Right cardiac atrium (tissue), 5 donors: ENCODE results near the gene CTNNA3. TPM values are rescaled to one million over a fixed set of nuclear protein-coding genes. Genes with fewer than 3 reads are reported as not detected.
"Not testable (repeated sequence)": the region's sequence is repeated elsewhere in the genome, so short reads cannot be mapped to it uniquely, and the experiment has no call there.

Experiments
- ATAC-seq, 2 donors: fragments of 200-7000 bp; cut with Tn5 transposase; one replicate each; pipeline versions ENCODE4 v1.8.0 to v1.9.1; 2020; ENCODE audit warnings: moderate library complexity in 2 of 2, mild to moderate bottlenecking in 1 of 2
- DNase-seq, 3 donors: peaks; one replicate each; pipeline ENCODE4 v3.0.0-alpha.2; 2020
- H3K27ac ChIP-seq: one replicate; pipeline ENCODE4 v1.5.1; 2013; ENCODE audit warnings: mild to moderate bottlenecking, low read length, control low read depth, moderate library complexity
- H3K27me3 ChIP-seq: one replicate; pipeline ENCODE4 v1.6.1; 2013; ENCODE audit not compliant: control insufficient read depth, insufficient read depth
- H3K4me1 ChIP-seq: one replicate; pipeline ENCODE4 v1.6.1; 2013; ENCODE audit warnings: low read length; ENCODE audit not compliant: control insufficient read depth, insufficient read depth
- H3K4me3 ChIP-seq: one replicate; pipeline ENCODE4 v1.5.1; 2013; ENCODE audit warnings: low read length, control low read depth
- H3K9me3 ChIP-seq: one replicate; pipeline ENCODE4 v1.6.1; 2013; ENCODE audit warnings: low read length; ENCODE audit not compliant: control insufficient read depth
- WGBS: extraction: QIAGEN DNeasy Blood & Tissue Kit; methylation state at CpG from one replicate; pipeline ENCODE4 v1.1.7; 2013; 5-methylcytosine and 5-hydroxymethylcytosine counted together
- intact Hi-C, 4 donors: fragments of 100-400 bp; cut with DNase I; formaldehyde crosslinking; loops; one replicate each; pipeline versions ENCODE4 v1.11.0 to v1.14.0; 2022 to 2023
- long read RNA-seq, 4 donors: library from polyadenylated mRNA; unstranded; transcript quantifications; one replicate each; pipeline ENCODE4 v2.0.0, GENCODE V29; 2020 to 2021
- polyA plus RNA-seq: library from polyadenylated mRNA; stranded (reverse); fragments of 200-250 nt; gene quantifications from one replicate; pipeline ENCODE4 v1.2.3, GENCODE V29; 2013
- total RNA-seq, 4 donors: library from RNA; stranded (reverse); fragmentation: NEBNext Ultra II Directional; extraction: Animal tissue kit (Norgen Biotek cat#: 25700); gene quantifications; one replicate each; pipeline ENCODE4 v1.2.1, GENCODE V29; 2021
- donor health status: healthy with polysubstance abuse.
- donor health status: DM: no; HTN: yes; CAD: no.
- donor health status: DM: no; HTN: no; CAD: no.
- donor health status: DM: no; HTN: yes; CAD: no; lungs with severe emphysema.
- donor health status: DM: yes; HTN: yes; CAD: no.

CTNNA3 gene
- total RNA-seq (10 to 100 TPM; 58.4 to 81.7 (median 70.0) TPM), polyA plus RNA-seq (4.5 TPM)
- long read RNA-seq, donor 1, partial matches to known transcripts: 4 of 12 reads
- long read RNA-seq, donor 1, other reads (novel, unspliced or antisense): 8 of 12 reads
- long read RNA-seq, donor 2, partial matches to known transcripts: 0 of 3 reads
- long read RNA-seq, donor 2, other reads (novel, unspliced or antisense): 3 of 3 reads
- long read RNA-seq, donor 3, partial matches to known transcripts: 1 of 14 reads
- long read RNA-seq, donor 3, other reads (novel, unspliced or antisense): 13 of 14 reads
- long read RNA-seq, donor 4, partial matches to known transcripts: 1 of 3 reads
- long read RNA-seq, donor 4, other reads (novel, unspliced or antisense): 2 of 3 reads

DNA sequence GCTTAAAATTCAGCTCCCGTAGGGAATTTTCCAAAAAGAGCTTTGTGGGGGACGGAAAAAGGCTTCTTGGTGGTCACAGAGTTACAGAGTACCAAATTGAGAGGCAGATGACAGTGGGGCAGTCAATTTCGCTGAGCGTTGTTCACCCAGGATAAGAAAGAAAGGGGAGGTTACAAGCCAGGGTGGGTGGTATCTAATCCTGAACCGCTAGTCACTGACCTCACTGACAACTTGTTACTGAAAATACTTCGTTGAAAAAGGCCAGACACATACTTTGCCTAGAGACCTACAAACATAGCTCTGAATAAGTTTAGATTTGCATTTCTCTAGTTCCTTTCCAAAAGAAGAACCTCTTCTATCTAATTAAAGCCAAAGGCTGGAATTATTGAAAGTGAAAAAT lies at the start of gene CTNNA3:
TSS of gene CTNNA3 (minus strand) at position 167 of the 400 bp plus-strand sequence.
- peak within 1 kb of the TSS; percentile 35 for H3K4me3 ChIP-seq
- H3K27ac ChIP-seq: peak within 1 kb of the TSS; percentile 85
- intact Hi-C loops: loop anchor here in 3 of 4 donors (5.0 to 10.0 kb wide), 3 partner anchors 66 to 89 kb away; no protein-coding TSS in a partner anchor
- ATAC-seq: peak; percentile 71 to 81
- 13% methylated on average over 6 of the region's 6 CpGs for WGBS
- H3K9me3 ChIP-seq: no peaks in the 10 kb centered on the region
- no peaks in the 10 kb centered on the region for H3K4me1 ChIP-seq
- H3K27me3 ChIP-seq: no peaks in the 10 kb centered on the region
- DNase-seq: no peak

DNA sequence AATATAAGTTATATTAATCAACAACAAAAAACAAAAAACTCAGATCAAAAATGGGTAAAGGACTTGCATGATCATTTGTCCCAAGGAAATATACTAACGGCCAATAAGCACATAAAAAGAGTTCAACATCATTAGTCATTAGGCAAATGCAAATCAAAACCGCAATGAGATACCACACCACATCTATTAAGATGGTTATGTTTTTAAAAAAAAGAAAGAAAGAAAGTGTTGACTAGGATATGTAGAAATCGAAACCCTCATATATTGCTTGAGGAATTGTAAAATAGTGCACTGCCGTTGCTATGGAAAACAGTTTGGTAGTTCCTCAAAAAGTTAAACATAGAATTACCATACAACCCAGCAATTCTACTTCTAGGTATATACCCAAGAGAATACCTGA lies 39.4 kb upstream of the CTNNA3 start:
- intact Hi-C loops: no loop called here
- Histone ChIP-seq H3K27ac (no peak overlapping the region), H3K4me1 (no peaks in the 10 kb centered on the region), H3K9me3 (no peaks in the 10 kb centered on the region), H3K4me3 (no peak overlapping the region), H3K27me3 (no peaks in the 10 kb centered on the region)
- no peak for ATAC-seq
- DNase-seq: no peak
- WGBS: 90% methylated on average over 4 of the region's 4 CpGs

DNA sequence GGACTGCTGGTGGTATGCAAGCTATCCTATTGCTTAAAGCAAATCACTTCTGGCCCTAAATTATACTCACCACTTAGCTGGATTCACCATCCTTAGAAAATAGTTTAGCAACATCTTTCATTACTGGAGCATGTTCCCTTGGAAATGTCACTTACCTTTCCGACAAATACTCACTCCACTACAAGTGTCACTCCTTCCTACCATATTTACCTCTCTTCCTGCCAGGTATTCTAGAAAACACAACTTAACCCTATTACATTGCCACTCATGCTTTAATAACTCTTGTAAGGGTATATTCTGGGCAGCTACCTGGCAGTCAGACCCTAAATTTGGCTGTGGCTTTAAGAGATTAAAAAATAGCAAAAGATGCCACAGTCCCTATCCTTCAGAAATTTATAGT lies 37.5 kb upstream of the CTNNA3 start:
- H3K9me3 ChIP-seq: no peaks in the 10 kb centered on the region
- no peak overlapping the region for H3K4me3 ChIP-seq
- intact Hi-C loops: no loop called here
- no peak overlapping the region for H3K27ac ChIP-seq
- no peak for DNase-seq
- no peaks in the 10 kb centered on the region for H3K27me3 ChIP-seq
- ATAC-seq: no peak
- WGBS: 99% methylated on average over 1 of the region's 1 CpG
- no peaks in the 10 kb centered on the region for H3K4me1 ChIP-seq

- no peaks in the 10 kb centered on the region for H3K9me3 ChIP-seq
- intact Hi-C loops: no loop called here
- 83% methylated on average over 2 of the region's 2 CpGs for WGBS
- no peak overlapping the region for H3K27ac ChIP-seq
- H3K27me3 ChIP-seq: no peaks in the 10 kb centered on the region
- no peak overlapping the region for H3K4me3 ChIP-seq
- ATAC-seq: no peak
- DNase-seq: no peak
- H3K4me1 ChIP-seq: no peaks in the 10 kb centered on the region
Measured at GRCh38 chr10:67725567-67725966, 29.6 kb upstream of the CTNNA3 start.

DNA sequence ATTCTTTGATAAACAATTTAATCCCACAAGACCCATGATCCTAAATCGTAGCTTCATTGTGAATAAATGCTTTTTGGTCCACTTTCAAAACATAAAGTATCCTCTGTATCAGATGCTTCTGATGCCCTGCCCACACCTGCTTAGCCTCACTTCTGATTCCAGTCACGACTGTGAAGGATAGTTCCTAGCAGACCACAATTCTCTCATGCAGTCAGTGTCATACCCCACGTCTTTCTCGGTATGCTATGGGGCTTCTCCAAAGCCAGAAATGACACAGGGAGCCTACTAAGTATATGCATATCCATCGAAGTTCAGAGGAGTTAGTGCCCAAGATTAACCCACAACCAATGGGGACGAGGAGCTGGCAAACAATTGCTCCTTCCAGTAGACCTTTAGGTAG lies 27.6 kb upstream of the CTNNA3 start:
- Histone ChIP-seq H3K4me3 (no peak overlapping the region), H3K27ac (no peak overlapping the region), H3K9me3 (no peaks in the 10 kb centered on the region), H3K4me1 (no peaks in the 10 kb centered on the region), H3K27me3 (no peaks in the 10 kb centered on the region)
- WGBS: 89% methylated on average over 6 of the region's 6 CpGs
- ATAC-seq: no peak
- DNase-seq: no peak
- intact Hi-C loops: no loop called here

- Histone ChIP-seq H3K27ac (no peak overlapping the region), H3K27me3 (no peaks in the 10 kb centered on the region), H3K4me1 (no peaks in the 10 kb centered on the region), H3K4me3 (no peak overlapping the region), H3K9me3 (no peaks in the 10 kb centered on the region)
- DNase-seq: no peak
- ATAC-seq: no peak
- intact Hi-C loops: no loop called here
Measured at GRCh38 chr10:67722113-67722512, 26.1 kb upstream of the CTNNA3 start.

- H3K27me3 ChIP-seq, H3K27ac ChIP-seq, DNase-seq, H3K4me3 ChIP-seq, intact Hi-C loops, ATAC-seq, H3K9me3 ChIP-seq, H3K4me1 ChIP-seq: not testable (repeated sequence)
- whole genome bisulfite sequencing: 94% methylated on average over 4 of the region's 4 CpGs
Measured at GRCh38 chr10:67716455-67716854, 20.5 kb upstream of the CTNNA3 start.

DNA sequence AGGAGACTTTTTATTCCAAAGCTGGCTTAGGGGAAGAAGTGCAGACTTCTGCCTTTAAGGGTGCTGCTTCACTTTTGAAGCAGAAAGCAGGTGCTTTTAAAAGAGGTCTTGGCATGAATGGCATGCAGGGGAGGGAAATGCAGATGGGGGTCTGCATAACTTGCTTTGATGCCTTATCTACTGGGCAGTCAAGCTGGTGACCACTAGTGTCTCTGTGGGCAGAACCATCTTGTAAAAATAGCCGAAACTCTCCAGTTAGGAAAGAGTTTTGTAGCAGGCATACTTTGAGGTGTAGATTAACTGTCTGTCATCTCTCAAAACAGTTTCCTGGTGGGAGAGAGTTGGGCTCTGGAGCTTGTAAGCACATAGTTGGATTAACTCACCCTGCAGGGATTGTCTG lies 9.9 kb upstream of the CTNNA3 start:
- no peaks in the 10 kb centered on the region for H3K4me1 ChIP-seq
- H3K9me3 ChIP-seq: no peaks in the 10 kb centered on the region
- intact Hi-C loops: no loop called here
- DNase-seq: no peak
- ATAC-seq: no peak
- no peak overlapping the region for H3K27ac ChIP-seq
- H3K27me3 ChIP-seq: no peaks in the 10 kb centered on the region
- WGBS: 57% methylated on average over 1 of the region's 1 CpG
- no peak overlapping the region for H3K4me3 ChIP-seq

DNA sequence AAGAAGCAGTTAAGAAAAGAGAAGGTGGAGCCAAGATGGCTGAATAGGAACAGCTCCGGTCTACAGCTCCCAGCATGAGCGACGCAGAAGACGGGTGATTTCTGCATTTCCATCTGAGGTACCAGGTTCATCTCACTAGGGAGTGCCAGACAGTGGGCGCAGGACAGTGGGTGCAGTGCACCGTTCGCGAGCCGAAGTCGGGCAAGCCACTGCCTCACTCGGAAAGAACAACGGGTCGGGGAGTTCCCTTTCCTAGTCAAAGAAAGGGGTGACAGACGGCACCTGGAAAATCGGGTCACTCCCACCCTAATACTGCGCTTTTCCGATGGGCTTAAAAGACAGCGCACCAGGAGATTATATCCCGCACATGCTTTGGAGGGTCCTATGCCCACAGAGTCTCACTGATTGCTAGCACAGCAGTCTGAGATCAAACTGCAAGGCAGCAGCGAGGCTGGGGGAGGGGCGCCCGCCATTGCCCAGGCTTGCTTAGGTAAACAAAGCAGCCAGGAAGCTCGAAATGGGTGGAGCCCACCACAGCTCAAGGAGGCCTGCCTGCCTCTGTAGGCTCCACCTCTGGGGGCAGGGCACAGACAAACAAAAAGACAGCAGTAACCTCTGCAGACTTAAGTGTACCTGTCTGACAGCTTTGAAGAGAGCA lies 3.7 kb upstream of the CTNNA3 start:
- H3K4me1 ChIP-seq, H3K27ac ChIP-seq, H3K9me3 ChIP-seq, ATAC-seq, DNase-seq, H3K27me3 ChIP-seq, H3K4me3 ChIP-seq: not testable (repeated sequence)
- WGBS: 95% methylated on average over 20 of the region's 23 CpGs
- intact Hi-C loops: loop anchor here in 3 of 4 donors (5.0 to 10.0 kb wide), 3 partner anchors 63 to 85 kb away; no protein-coding TSS in a partner anchor

- WGBS: 50% methylated on average over 4 of the region's 4 CpGs
- no peak for ATAC-seq
- no peaks in the 10 kb centered on the region for H3K27me3 ChIP-seq
- H3K9me3 ChIP-seq: no peaks in the 10 kb centered on the region
- intact Hi-C loops: loop anchor here in 3 of 4 donors (5.0 to 10.0 kb wide), 3 partner anchors 64 to 87 kb away; no protein-coding TSS in a partner anchor
- H3K4me3 ChIP-seq: no peak overlapping the region
- no peaks in the 10 kb centered on the region for H3K4me1 ChIP-seq
- DNase-seq: no peak
- no peak overlapping the region for H3K27ac ChIP-seq
Measured at GRCh38 chr10:67698164-67698563, 2.2 kb upstream of the CTNNA3 start.

DNA sequence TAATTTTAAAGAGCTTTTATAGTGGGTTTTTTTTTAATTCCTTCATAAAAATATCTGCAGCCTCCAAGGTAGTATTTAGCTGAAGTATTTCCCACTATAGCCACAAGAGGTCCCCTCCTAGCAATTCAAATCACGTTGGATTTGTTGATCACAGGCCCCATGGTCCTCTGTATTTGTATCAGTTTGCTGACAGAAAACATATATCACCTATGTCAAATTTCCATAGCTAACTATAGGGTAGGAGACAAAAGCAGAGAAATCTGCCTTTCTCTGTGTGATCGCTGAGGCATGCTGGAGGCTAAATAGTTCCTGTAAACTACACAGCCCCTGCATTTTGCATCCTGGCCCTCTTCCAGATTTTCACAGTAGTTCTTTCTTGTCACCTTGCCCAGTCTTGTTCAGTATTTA lies 1.7 kb upstream of the CTNNA3 start:
- H3K4me1 ChIP-seq: no peaks in the 10 kb centered on the region
- no peak for DNase-seq
- intact Hi-C loops: loop anchor here in 3 of 4 donors (5.0 to 10.0 kb wide), 3 partner anchors 65 to 87 kb away; no protein-coding TSS in a partner anchor
- no peak overlapping the region for H3K4me3 ChIP-seq
- no peaks in the 10 kb centered on the region for H3K27me3 ChIP-seq
- ATAC-seq: peak; percentile 64 to 74
- H3K27ac ChIP-seq: no peak overlapping the region
- WGBS: 2% methylated on average over 2 of the region's 2 CpGs
- no peaks in the 10 kb centered on the region for H3K9me3 ChIP-seq
